Measurements from ENCODE around the gene ZRANB2. TPM values are rescaled to one million over a fixed set of nuclear protein-coding genes. Genes with fewer than 3 reads are reported as not detected.

The ZRANB2 gene
- total and polyA plus RNA-seq, 2 experiments from 2014 or later: 29.3 to 76.7 TPM

GRCh38 chr1:71046891-71047634 is 33.8 kb downstream of the ZRANB2 start:
- Histone ChIP-seq H3K9me3 (ENCODE audit: low read depth) (no peaks in the 10 kb centered on the region), H3K27me3 (replicated peaks; ENCODE audit: insufficient read depth) (peaks cover 22% of the 10 kb centered on the region; the same call in 1 of the 2 replicates), H3K9ac (no peak overlapping the region), H3K4me2 (ENCODE audit: unreplicated experiment) (peak overlapping the region; percentile 81), H3K36me3 (ENCODE audit: low read depth) (no peaks in the 10 kb centered on the region), H3K9me2 (ENCODE audit: insufficient read depth) (no peaks in the 10 kb centered on the region), H3K4me3 (peak overlapping the region; percentile 65), H4K20me1 (ENCODE audit: insufficient read depth) (no peaks in the 10 kb centered on the region), H3K79me2 (ENCODE audit: insufficient read depth) (no peaks in the 10 kb centered on the region), H3K27ac (no peak overlapping the region), H3K4me1 (ENCODE audit: insufficient read depth) (no peaks in the 10 kb centered on the region), H3F3A (ENCODE audit: insufficient read depth) (peaks cover under 1% of the 10 kb centered on the region; the same call in 1 of the 2 replicates), H2AFZ (peak overlapping the region; percentile 82)
- peak; percentile 52 for DNase-seq
- in situ Hi-C loops (cut with MboI): loop anchor here (10.0 kb wide), 1 partner anchor 612 kb away; no protein-coding TSS in a partner anchor
- WGBS, 2 experiments (ENCODE audit: low coverage in 1 of 2, low lambda C conversion rate in 2 of 2, missing lambda C conversion rate in 2 of 2): 4 to 7% methylated on average over 59 to 69 of the region's 73 CpGs
- TF ChIP-seq EZH2phosphoT487 (IDR thresholded peaks at IDR 0.05; ENCODE audit: insufficient read depth, low read depth) (no peak), EZH2 (IDR thresholded peaks at IDR 0.05; ENCODE audit: insufficient read depth, poor library complexity, severe bottlenecking) (peak; percentile 35)

- Histone ChIP-seq H3K4me3 (no peak overlapping the region), H3K36me3 (ENCODE audit: low read depth) (no peaks in the 10 kb centered on the region), H3F3A (ENCODE audit: insufficient read depth) (peaks cover 3% of the 10 kb centered on the region; the same call in 1 of the 2 replicates), H3K9me3 (ENCODE audit: low read depth) (no peaks in the 10 kb centered on the region), H3K79me2 (ENCODE audit: insufficient read depth) (no peaks in the 10 kb centered on the region), H3K9me2 (ENCODE audit: insufficient read depth) (no peaks in the 10 kb centered on the region), H3K27ac (no peak overlapping the region), H3K9ac (no peak overlapping the region), H3K4me1 (ENCODE audit: insufficient read depth) (no peaks in the 10 kb centered on the region), H3K27me3 (replicated peaks; ENCODE audit: insufficient read depth) (peaks cover 22% of the 10 kb centered on the region; the same call in 1 of the 2 replicates), H2AFZ (no peak overlapping the region), H4K20me1 (ENCODE audit: insufficient read depth) (no peaks in the 10 kb centered on the region), H3K4me2 (ENCODE audit: unreplicated experiment) (no peak overlapping the region)
- no peak for TF ChIP-seq EZH2 (IDR thresholded peaks at IDR 0.05; ENCODE audit: insufficient read depth, poor library complexity, severe bottlenecking)
- TF ChIP-seq EZH2phosphoT487 (IDR thresholded peaks at IDR 0.05; ENCODE audit: insufficient read depth, low read depth): no peak
- in situ Hi-C loops (cut with MboI): loop anchor here (10.0 kb wide), 1 partner anchor 611 kb away; no protein-coding TSS in a partner anchor
- 70 to 79% methylated on average over 13 to 16 of the region's 16 CpGs for WGBS, 2 experiments (ENCODE audit: low coverage in 1 of 2, low lambda C conversion rate in 2 of 2, missing lambda C conversion rate in 2 of 2)
- DNase-seq: no peak
Measured at GRCh38 chr1:71045463-71046028, 35.3 kb downstream of the ZRANB2 start.

DNA sequence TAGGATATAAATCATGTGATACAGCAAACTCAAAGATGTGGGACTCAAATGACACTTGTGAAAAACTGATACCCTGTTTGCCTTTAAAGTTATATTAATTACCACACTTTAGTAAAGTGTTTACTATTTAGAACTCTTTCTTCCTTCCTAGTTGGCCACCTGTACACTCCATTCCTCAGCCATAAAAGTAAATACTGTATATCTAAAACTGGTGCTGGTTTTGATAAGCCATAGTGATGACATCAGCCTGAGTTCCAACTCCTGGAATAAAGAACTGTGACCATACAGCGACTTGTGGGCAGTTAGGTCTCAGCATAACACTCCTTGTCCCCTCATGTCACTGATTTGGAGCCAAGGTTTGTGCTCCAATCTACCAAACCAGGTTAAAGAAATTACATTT is 36.0 kb downstream of the ZRANB2 start:
- no peak overlapping the region for H3K4me3 ChIP-seq
- in situ Hi-C loops (cut with MboI): loop anchor here (10.0 kb wide), 1 partner anchor 610 kb away; no protein-coding TSS in a partner anchor
- no peaks in the 10 kb centered on the region for H3K4me1 ChIP-seq (ENCODE audit: insufficient read depth)
- peaks cover 22% of the 10 kb centered on the region; the same call in 1 of the 2 replicates for H3K27me3 ChIP-seq (replicated peaks; ENCODE audit: insufficient read depth)
- H3F3A ChIP-seq (ENCODE audit: insufficient read depth): peaks cover 3% of the 10 kb centered on the region; the same call in 1 of the 2 replicates
- no peaks in the 10 kb centered on the region for H4K20me1 ChIP-seq (ENCODE audit: insufficient read depth)
- no peak for TF ChIP-seq EZH2phosphoT487 (IDR thresholded peaks at IDR 0.05; ENCODE audit: insufficient read depth, low read depth)
- no peak for TF ChIP-seq EZH2 (IDR thresholded peaks at IDR 0.05; ENCODE audit: insufficient read depth, poor library complexity, severe bottlenecking)
- no peak overlapping the region for H3K9ac ChIP-seq
- H3K27ac ChIP-seq: no peak overlapping the region
- no peaks in the 10 kb centered on the region for H3K79me2 ChIP-seq (ENCODE audit: insufficient read depth)
- no peak overlapping the region for H3K4me2 ChIP-seq (ENCODE audit: unreplicated experiment)
- WGBS, 2 experiments (ENCODE audit: low coverage in 1 of 2, low lambda C conversion rate in 2 of 2, missing lambda C conversion rate in 2 of 2): 95 to 97% methylated on average over 1 of the region's 1 CpG
- H2AFZ ChIP-seq: no peak overlapping the region
- H3K36me3 ChIP-seq (ENCODE audit: low read depth): no peaks in the 10 kb centered on the region
- H3K9me2 ChIP-seq (ENCODE audit: insufficient read depth): no peaks in the 10 kb centered on the region
- no peaks in the 10 kb centered on the region for H3K9me3 ChIP-seq (ENCODE audit: low read depth)
- no peak for DNase-seq

GRCh38 chr1:71043065-71043464 is 37.8 kb downstream of the ZRANB2 start:
- H3K9ac ChIP-seq: no peak overlapping the region
- no peak overlapping the region for H2AFZ ChIP-seq
- in situ Hi-C loops (cut with MboI): loop anchor here (10.0 kb wide), 1 partner anchor 608 kb away; no protein-coding TSS in a partner anchor
- no peaks in the 10 kb centered on the region for H3K36me3 ChIP-seq (ENCODE audit: low read depth)
- H3K4me3 ChIP-seq: no peak overlapping the region
- H3K27me3 ChIP-seq (replicated peaks; ENCODE audit: insufficient read depth): peaks cover 16% of the 10 kb centered on the region; the same call in 1 of the 2 replicates
- no peaks in the 10 kb centered on the region for H3K9me3 ChIP-seq (ENCODE audit: low read depth)
- DNase-seq: no peak
- no peak for TF ChIP-seq EZH2phosphoT487 (IDR thresholded peaks at IDR 0.05; ENCODE audit: insufficient read depth, low read depth)
- no peak for TF ChIP-seq EZH2 (IDR thresholded peaks at IDR 0.05; ENCODE audit: insufficient read depth, poor library complexity, severe bottlenecking)
- peaks cover 3% of the 10 kb centered on the region; the same call in 1 of the 2 replicates for H3F3A ChIP-seq (ENCODE audit: insufficient read depth)
- H3K4me2 ChIP-seq (ENCODE audit: unreplicated experiment): no peak overlapping the region
- H3K79me2 ChIP-seq (ENCODE audit: insufficient read depth): no peaks in the 10 kb centered on the region
- H3K4me1 ChIP-seq (ENCODE audit: insufficient read depth): no peaks in the 10 kb centered on the region
- H3K27ac ChIP-seq: no peak overlapping the region
- no peaks in the 10 kb centered on the region for H4K20me1 ChIP-seq (ENCODE audit: insufficient read depth)
- no peaks in the 10 kb centered on the region for H3K9me2 ChIP-seq (ENCODE audit: insufficient read depth)
